Sigmoid colon (tissue), 7 donors: Measurements from ENCODE around the gene EPHA4. TPM values are rescaled to one million over a fixed set of nuclear protein-coding genes. Genes with fewer than 3 reads are reported as not detected.

Experiments used
- DNase-seq: peaks from one replicate; pipeline ENCODE4 v3.0.0-alpha.2; 2019
- H3K27ac ChIP-seq, 4 donors: fragments of 200-600 bp; sonication (generic); one replicate each; pipeline ENCODE4 v1.5.1; 2016 to 2019; ENCODE audit warnings: mild to moderate bottlenecking in 1 of 4
- H3K27me3 ChIP-seq, 3 donors: fragments of 200-600 bp; sonication (generic); one replicate each; pipeline ENCODE4 v1.5.1; 2019; ENCODE audit warnings: mild to moderate bottlenecking in 1 of 3
- H3K36me3 ChIP-seq, 4 donors: fragments of 200-600 bp; sonication (generic); one replicate each; pipeline ENCODE4 v1.5.1; 2016 to 2019
- H3K4me1 ChIP-seq, 4 donors: fragments of 200-600 bp; sonication (generic); one replicate each; pipeline ENCODE4 v1.5.1; 2017 to 2019
- H3K4me3 ChIP-seq, 4 donors: fragments of 200-600 bp; sonication (generic); one replicate each; pipeline ENCODE4 v1.5.1; 2017 to 2019; ENCODE audit warnings: mild to moderate bottlenecking in 2 of 4, moderate library complexity in 1 of 4
- H3K9me3 ChIP-seq, 4 donors: fragments of 200-600 bp in 3 of 4; sonication (generic) in 3 of 4; one replicate each; pipeline versions ENCODE4 v1.5.1 to v1.6.1; 2013 to 2019
- EP300 ChIP-seq, 4 donors: sonication (generic); formaldehyde crosslinking; IDR thresholded peaks; one replicate each; pipeline ENCODE4 v1.6.1; 2017; ENCODE audit warnings: antibody characterized with exemption in 4 of 4
- POLR2A ChIP-seq, 2 donors: fragments of 450-650 bp; IDR thresholded peaks; one replicate each; pipeline ENCODE4 v1.6.1; 2016; ENCODE audit warnings: antibody characterized with exemption in 2 of 2, mild to moderate bottlenecking in 2 of 2, moderate library complexity in 2 of 2
- POLR2AphosphoS5 ChIP-seq, 4 donors: sonication (generic); formaldehyde crosslinking; IDR thresholded peaks; one replicate each; pipeline ENCODE4 v1.6.1; 2017; ENCODE audit warnings: antibody characterized with exemption in 4 of 4
- WGBS, 2 donors: extraction: QIAGEN DNeasy Blood & Tissue Kit; methylation state at CpG; one replicate each; pipeline ENCODE4 v1.1.7; 2013; 5-methylcytosine and 5-hydroxymethylcytosine counted together
- intact Hi-C: fragments of 100-400 bp; cut with DNase I; formaldehyde crosslinking; loops from one replicate; pipeline ENCODE4 v1.15.1; 2023
- polyA plus RNA-seq, 3 donors: library from polyadenylated mRNA; stranded (reverse); fragments of 200-250 nt; gene quantifications; one replicate each; pipeline ENCODE4 v1.2.3, GENCODE V29; 2013
- total RNA-seq, 4 donors: library from RNA; depleted of rRNA; stranded (reverse); fragments of >200 nt; gene quantifications; one replicate each; pipeline ENCODE4 v1.1.0, GENCODE V29; 2016
- TF ChIP-seq, protein P1 (sequence below), 4 experiments: fragments of 450-650 bp in 3 of 4; fragments of 200-600 bp in 1 of 4; IDR thresholded peaks; one replicate each; pipeline ENCODE4 v1.5.1; 2016 to 2019; ENCODE audit warnings: antibody characterized with exemption in 4 of 4, mild to moderate bottlenecking in 3 of 4, moderate library complexity in 2 of 4
- donor health status: healthy with polysubstance abuse.
- donor health status: Bipolar disorder and iron deficiency.
- donor health status: healthy.

EPHA4 gene
- 10 to 100 TPM; 26.9 to 50.7 (median 37.0) TPM for total RNA-seq
- polyA plus RNA-seq = 1 to 10 TPM; 1.2 to 4.8 (median 1.8) TPM

DNA sequence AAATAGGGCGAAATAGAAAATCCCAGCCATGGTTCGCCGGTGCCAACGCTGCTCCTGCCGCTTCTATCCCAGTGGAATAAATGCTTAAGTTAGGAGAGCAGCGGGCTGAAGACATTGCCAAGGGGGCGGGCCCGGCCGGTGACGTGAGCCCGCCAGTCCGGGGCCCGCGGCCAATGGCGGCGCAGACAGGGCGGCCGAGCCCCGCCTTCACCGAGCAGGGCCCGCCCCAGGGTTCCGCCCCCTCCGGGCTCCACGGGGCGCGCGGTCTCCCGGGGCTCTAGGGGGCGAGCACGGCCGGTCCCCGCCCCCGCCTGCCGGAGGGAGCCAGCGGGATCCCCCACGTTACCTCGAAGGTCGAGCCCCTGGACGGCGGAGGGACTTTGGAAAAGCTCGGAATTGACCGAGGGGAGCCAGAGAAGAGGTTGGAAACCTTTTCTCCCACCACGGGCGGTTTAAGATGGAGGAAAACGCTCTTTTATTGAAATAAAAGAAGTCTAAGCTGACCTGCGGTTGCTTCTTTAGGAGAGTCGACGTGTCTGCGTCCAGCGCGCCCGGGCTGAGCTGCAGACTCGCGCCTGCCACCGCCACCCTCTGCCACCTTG, at the start of gene EPHA4:
Gene EPHA4, minus strand, starts transcription at position 86 of the 602 bp plus-strand sequence. Its CDS starts 56 bp downstream, at position 30.
- Histone ChIP-seq H3K4me1 (peaks cover 0 to 48% (median 31%) of the 10 kb centered on the region in 4 donors), H3K4me3 (peak within 1 kb of the TSS; percentile 69 to 93 (median 78)), H3K36me3 (no peaks in the 10 kb centered on the region), H3K9me3 (no peaks in the 10 kb centered on the region), H3K27me3 (peaks cover 0 to 17% (median 0%) of the 10 kb centered on the region in 3 donors), H3K27ac (peak within 1 kb of the TSS; percentile 87 to 93 (median 92))
- TF ChIP-seq POLR2AphosphoS5 (IDR thresholded peaks at IDR 0.05) (peak; percentile 91 to 98 (median 96)), POLR2A (IDR thresholded peaks at IDR 0.05) (peak; percentile 68 to 83), EP300 (IDR thresholded peaks at IDR 0.05) (no peak)
- TF ChIP-seq, protein P1, sequence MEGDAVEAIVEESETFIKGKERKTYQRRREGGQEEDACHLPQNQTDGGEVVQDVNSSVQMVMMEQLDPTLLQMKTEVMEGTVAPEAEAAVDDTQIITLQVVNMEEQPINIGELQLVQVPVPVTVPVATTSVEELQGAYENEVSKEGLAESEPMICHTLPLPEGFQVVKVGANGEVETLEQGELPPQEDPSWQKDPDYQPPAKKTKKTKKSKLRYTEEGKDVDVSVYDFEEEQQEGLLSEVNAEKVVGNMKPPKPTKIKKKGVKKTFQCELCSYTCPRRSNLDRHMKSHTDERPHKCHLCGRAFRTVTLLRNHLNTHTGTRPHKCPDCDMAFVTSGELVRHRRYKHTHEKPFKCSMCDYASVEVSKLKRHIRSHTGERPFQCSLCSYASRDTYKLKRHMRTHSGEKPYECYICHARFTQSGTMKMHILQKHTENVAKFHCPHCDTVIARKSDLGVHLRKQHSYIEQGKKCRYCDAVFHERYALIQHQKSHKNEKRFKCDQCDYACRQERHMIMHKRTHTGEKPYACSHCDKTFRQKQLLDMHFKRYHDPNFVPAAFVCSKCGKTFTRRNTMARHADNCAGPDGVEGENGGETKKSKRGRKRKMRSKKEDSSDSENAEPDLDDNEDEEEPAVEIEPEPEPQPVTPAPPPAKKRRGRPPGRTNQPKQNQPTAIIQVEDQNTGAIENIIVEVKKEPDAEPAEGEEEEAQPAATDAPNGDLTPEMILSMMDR (IDR thresholded peaks at IDR 0.05) = peak in 1 of 4 experiments; percentile 23
- intact Hi-C loops = loop anchor here (2.0 to 5.0 kb wide), 2 partner anchors 145 to 1836 kb away; no protein-coding TSS in a partner anchor
- DNase-seq = peak; percentile 94
- 0 to 1% methylated on average over 55 of the region's 55 CpGs for WGBS, 2 donors

DNA sequence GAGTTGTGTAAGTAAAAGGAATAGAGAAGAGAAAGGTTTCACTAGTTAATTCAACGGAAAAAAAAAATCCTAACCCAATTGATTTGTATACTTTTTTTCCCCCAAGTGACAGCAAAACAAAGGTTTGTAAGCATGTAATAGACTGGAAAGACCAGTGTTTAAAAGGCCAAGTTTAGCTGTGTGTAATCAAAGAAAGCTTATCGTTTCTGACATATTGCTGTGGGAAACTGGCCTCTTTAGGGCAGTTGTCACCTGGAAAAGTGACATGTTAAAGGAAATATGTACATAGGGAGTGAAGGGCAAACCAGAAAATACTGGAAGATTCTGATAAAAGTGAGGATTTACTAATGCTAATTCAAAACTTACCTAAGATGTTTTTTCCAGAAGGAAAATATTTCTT, 45.9 kb upstream of the EPHA4 start:
- TF ChIP-seq EP300 (IDR thresholded peaks at IDR 0.05) = no peak
- TF ChIP-seq, protein P1 (IDR thresholded peaks at IDR 0.05) = no peak
- no peak for TF ChIP-seq POLR2A (IDR thresholded peaks at IDR 0.05)
- no peak for TF ChIP-seq POLR2AphosphoS5 (IDR thresholded peaks at IDR 0.05)
- Histone ChIP-seq H3K36me3 (no peaks in the 10 kb centered on the region), H3K4me3 (no peak overlapping the region), H3K27ac (no peak overlapping the region), H3K9me3 (no peaks in the 10 kb centered on the region), H3K4me1 (no peaks in the 10 kb centered on the region), H3K27me3 (no peaks in the 10 kb centered on the region)
- DNase-seq = no peak
- intact Hi-C loops = no loop called here
- WGBS, 2 donors = 64 to 78% methylated on average over 2 of the region's 2 CpGs

DNA sequence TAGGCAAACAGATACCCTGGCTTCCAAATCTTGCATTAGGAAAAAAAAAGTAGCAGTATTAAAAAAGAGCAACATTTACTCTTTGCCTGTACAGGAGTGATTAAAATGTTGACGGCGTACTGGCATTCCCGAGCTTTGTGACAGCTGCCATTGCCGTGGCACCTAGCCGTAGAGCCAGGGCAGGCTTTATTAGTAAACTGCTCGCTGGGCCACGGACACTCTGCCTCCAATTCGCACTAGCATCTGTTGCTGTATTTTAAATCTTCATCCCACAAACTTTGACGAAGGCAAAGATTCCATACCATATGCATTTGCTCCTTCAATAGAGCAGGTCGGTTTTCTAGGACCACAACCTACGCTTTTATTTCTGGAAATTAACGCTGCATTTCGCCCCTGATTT, 44.5 kb upstream of the EPHA4 start:
- DNase-seq = no peak
- no peak overlapping the region for H3K4me3 ChIP-seq
- no peak overlapping the region for H3K27ac ChIP-seq
- intact Hi-C loops = no loop called here
- H3K27me3 ChIP-seq = no peaks in the 10 kb centered on the region
- TF ChIP-seq, protein P1 (IDR thresholded peaks at IDR 0.05) = no peak
- TF ChIP-seq POLR2AphosphoS5 (IDR thresholded peaks at IDR 0.05) = no peak
- no peak for TF ChIP-seq POLR2A (IDR thresholded peaks at IDR 0.05)
- no peaks in the 10 kb centered on the region for H3K9me3 ChIP-seq
- WGBS, 2 donors = 95 to 96% methylated on average over 13 of the region's 13 CpGs
- H3K4me1 ChIP-seq = no peaks in the 10 kb centered on the region
- no peaks in the 10 kb centered on the region for H3K36me3 ChIP-seq

DNA sequence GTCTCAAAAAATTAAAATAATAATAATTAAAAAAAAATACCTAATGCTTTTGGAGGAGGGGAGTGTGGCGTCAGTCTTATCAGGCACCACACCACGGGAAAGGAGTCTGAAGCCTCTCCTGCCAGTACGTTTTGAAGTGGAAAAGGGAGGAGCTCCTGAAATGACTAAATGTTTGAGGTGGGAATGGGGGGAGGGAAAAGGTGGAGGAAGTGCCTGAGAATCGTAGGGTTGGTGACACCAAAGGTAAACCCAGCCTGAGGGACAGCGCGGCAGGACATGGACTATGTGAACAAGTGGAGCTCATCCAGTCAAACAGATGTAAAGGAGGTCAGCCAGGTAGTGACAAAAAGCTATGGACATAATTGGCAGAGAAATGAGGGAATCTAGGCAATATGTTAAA, 42.2 kb upstream of the EPHA4 start:
- intact Hi-C loops = no loop called here
- Histone ChIP-seq H3K27ac (no peak overlapping the region), H3K4me3 (no peak overlapping the region), H3K4me1 (no peaks in the 10 kb centered on the region), H3K27me3 (no peaks in the 10 kb centered on the region), H3K36me3 (no peaks in the 10 kb centered on the region), H3K9me3 (no peaks in the 10 kb centered on the region)
- TF ChIP-seq POLR2AphosphoS5 (IDR thresholded peaks at IDR 0.05) (no peak), EP300 (IDR thresholded peaks at IDR 0.05) (no peak), POLR2A (IDR thresholded peaks at IDR 0.05) (no peak)
- TF ChIP-seq, protein P1 (IDR thresholded peaks at IDR 0.05) = no peak
- WGBS, 2 donors = 65 to 69% methylated on average over 6 of the region's 6 CpGs
- no peak for DNase-seq
